Astrocyte of the spinal cord (primary cell): ENCODE measurements around the gene FCN1.

Experiments used
- DNase-seq: peaks from one replicate; pipeline ENCODE4 v3.0.0; 2011; ENCODE audit warnings: low read depth, low spot score
- H3K4me3 ChIP-seq: 2 replicates; pipeline ENCODE4 v1.5.1; 2011; ENCODE audit warnings: low read depth, mild to moderate bottlenecking, low read length, moderate library complexity
- in situ Hi-C: cut with HindIII; loops from 2 replicates; pipeline ENCODE4 v1.10.0; 2017; ENCODE audit warnings: low sequenced_read_pairs
- TF ChIP-seq, protein P1 (sequence below): IDR thresholded peaks from 2 replicates; pipeline ENCODE4 v1.5.1; 2012; ENCODE audit warnings: low read depth, mild to moderate bottlenecking, low read length, inconsistent platforms

Gene FCN1

DNA sequence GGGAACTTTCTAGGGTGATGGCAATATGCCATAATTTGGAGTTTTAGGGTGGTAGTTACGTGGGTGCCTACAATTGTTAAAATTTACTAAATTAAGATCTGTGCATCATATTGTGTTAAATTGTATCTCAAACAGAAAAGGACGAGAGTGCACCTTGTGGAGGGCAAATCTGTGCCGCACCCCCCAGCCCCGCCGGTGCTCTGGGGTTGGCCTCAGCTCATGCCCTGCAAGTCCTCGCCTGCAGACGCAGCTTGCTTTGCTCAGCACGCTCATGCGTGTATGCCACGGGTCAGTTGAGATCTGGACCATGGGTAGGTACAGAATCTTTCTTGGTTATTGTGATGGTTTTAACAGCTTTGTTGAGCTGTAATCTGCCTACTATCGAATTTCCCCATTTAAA lies 33.7 kb upstream of the FCN1 start:
- no peak overlapping the region for H3K4me3 ChIP-seq
- in situ Hi-C loops: no loop called here
- DNase-seq: no peak
- TF ChIP-seq, protein P1, sequence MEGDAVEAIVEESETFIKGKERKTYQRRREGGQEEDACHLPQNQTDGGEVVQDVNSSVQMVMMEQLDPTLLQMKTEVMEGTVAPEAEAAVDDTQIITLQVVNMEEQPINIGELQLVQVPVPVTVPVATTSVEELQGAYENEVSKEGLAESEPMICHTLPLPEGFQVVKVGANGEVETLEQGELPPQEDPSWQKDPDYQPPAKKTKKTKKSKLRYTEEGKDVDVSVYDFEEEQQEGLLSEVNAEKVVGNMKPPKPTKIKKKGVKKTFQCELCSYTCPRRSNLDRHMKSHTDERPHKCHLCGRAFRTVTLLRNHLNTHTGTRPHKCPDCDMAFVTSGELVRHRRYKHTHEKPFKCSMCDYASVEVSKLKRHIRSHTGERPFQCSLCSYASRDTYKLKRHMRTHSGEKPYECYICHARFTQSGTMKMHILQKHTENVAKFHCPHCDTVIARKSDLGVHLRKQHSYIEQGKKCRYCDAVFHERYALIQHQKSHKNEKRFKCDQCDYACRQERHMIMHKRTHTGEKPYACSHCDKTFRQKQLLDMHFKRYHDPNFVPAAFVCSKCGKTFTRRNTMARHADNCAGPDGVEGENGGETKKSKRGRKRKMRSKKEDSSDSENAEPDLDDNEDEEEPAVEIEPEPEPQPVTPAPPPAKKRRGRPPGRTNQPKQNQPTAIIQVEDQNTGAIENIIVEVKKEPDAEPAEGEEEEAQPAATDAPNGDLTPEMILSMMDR: no peak

DNA sequence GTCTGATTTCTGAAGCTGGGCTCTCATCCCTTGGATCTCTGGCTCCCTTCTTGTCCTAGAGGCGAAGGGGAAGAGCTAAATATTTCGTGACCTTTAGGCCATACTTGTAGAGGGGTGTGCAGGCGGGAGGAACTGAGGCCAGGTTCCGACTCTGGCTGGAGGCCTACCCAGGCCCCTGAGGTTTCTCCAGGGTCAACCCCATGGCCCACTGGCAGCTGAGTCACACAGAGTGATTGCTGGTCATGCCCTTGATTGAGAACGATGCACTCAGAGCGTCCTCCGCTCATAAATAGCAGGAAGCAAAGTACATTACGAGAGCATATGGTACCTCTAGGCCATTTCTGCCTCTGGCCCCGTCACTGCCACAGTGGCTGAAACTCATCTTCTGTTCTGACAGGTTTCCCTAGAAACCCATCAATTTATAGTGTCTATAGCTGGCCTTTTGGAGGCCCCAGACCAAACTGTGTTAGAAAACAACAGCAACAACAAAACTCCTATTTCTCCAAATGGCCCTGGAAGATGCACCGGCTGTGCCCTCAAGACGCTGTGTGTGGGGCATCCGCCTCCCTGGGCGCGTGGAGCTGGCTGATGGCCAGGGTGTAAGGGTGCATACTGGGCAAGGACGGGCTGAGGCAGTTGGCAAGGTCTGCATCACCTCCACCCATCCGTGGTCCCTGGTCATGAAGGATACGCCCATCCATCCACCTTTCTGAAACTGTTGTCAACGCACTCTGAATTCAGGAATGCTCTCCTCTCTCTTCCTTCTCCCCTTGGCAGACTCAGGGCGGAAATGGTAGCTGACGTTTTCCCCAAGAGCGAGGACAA lies 32.9 kb upstream of the FCN1 start:
- H3K4me3 ChIP-seq: no peak overlapping the region
- DNase-seq: no peak
- in situ Hi-C loops: no loop called here
- TF ChIP-seq, protein P1: no peak

DNA sequence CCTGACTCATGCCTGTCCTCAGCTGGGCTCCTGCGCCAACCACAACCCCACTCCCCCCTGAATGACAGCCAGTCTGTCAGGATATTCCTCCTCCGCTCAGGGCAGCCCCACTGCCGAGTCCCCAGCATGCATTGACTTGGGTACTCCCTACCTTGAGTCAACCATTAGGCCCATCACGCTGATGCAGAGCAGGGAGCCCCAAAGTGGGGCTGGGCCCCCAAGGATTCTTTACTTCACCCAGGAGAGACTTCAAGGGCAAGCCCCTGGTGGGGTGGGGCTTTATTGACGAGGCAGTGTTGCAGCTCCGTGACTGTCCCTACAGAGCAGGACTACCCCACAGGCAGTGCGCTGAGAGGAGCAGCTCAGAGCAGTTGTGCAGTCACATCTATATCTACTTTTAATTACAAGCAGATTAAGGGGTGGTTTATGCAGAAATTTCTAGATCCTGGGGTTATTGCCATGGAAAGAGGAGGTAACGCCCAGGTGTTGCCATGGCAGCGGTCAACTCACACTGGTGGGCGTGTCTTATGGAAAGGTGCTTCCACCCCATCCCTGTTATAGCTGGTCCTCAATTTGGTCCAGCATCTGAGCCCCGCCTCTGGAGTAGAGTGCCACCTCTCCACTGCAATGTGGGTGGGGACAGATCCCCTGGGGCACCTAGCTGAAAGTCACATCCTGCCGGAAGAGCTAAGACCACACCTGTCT lies 32.1 kb upstream of the FCN1 start:
- TF ChIP-seq, protein P1: no peak
- DNase-seq: no peak

DNA sequence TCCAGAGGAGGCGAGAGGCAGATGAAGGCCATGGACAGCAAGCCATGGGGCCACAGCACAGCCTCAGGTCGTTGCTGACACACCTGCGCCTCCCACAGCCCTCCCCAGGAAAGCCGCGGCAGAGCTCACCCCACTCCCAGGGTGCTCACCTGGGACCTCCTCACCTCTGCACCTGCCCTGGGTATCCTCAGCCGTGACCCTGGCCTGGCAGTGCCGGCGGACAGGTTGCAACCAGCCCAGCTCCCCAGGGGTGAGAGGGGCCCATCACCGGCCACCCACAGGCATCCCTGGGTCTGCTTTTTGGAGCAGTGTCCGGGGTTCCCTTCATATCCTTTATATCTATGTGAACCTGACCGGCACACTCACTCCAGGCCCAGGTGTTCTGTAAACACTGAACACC lies 30.4 kb upstream of the FCN1 start:
- no peak overlapping the region for H3K4me3 ChIP-seq
- in situ Hi-C loops: no loop called here
- DNase-seq: no peak
- TF ChIP-seq, protein P1: no peak

More for the DNA sequence above, 32.1 kb upstream of the FCN1 start:
- H3K4me3 ChIP-seq: no peak overlapping the region
- in situ Hi-C loops: no loop called here

DNA sequence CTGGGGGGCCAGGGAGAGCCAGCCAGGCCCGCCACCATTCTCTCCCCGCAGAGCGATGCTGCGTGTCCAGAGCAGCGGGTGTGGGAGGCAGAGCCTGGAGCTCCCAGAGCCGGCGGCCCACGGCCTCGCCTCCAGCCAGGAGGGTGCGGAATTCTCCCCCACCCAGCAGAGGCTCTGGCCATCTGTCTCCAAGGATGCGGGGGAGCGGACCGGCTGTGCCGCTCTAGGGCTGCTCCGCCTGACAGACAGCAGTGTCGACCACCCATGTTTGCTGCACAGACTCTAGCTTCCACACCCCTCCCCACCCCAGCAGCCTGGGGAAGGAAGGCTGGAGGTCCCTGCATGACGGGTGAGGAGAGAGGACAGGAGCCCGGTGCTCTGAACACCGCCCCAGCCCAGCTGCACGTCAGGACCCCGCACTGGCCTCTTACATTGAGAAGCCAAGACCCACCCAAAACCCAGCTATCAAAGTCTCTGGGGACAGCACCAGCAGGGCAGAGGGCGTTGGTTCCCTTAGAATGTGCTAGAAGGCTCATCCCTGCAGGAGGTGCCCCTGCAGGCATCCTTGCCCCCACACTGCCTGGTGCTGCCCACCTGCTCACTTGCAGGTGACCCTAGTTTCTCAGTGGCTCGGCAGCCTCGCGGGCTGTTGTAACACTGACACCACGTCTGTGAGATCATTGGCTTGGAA lies 29.7 kb upstream of the FCN1 start:
- no peak for DNase-seq
- no peak overlapping the region for H3K4me3 ChIP-seq
- in situ Hi-C loops: no loop called here
- TF ChIP-seq, protein P1: no peak

DNA sequence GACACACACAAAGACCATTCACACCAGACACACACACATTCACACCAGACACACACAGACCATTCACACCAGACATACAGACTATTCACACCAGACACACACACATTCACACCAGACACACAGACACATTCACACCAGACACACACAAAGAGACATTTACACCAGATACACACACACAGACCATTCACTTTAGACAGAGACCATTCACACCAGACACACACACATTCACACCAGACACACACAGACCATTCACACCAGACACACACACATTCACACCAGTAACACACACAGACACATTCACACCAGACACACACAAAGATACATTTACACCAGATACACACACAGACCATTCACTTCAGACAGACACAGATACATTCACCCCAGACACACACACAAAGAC lies 29.0 kb upstream of the FCN1 start:
- in situ Hi-C loops: no loop called here
- no peak overlapping the region for H3K4me3 ChIP-seq
- no peak for DNase-seq
- TF ChIP-seq, protein P1: no peak
